HepG2 (cell line): ENCODE results near the gene P3H2. TPM values are rescaled to one million over a fixed set of nuclear protein-coding genes. Genes with fewer than 3 reads are reported as not detected.

ENCODE experiments used
- ATAC-seq: fragments of 200-7000 bp; cut with Tn5 transposase; 3 replicates; pipeline ENCODE4 v1.9.1; 2020; ENCODE audit warnings: mild to moderate bottlenecking, moderate library complexity
- BruUV-seq: library from RNA; stranded (reverse); fragments of 400-500 nt; replicated peaks from 2 replicates; lab custom pipeline; 2021; lab: Mats Ljungman, UMichigan
- CTCF ChIA-PET: fragments of 300-600 bp; formaldehyde crosslinking; extraction: SDS; loops from one replicate; lab custom pipeline; 2021; ENCODE audit warnings: low total read pairs, inconsistent platforms, low intra/inter-chr PET ratio; lab: Yijun Ruan, JAX
- POLR2A ChIA-PET: fragments of 350-600 bp; sonication (Branson Sonifier 250); formaldehyde crosslinking; loops from one replicate; lab custom pipeline; 2020; ENCODE audit warnings: antibody characterized with exemption, inconsistent platforms; lab: Yijun Ruan, JAX
- DNase-seq: peaks from one replicate; pipeline ENCODE4 v3.0.0-alpha.2; 2015; ENCODE audit warnings: low spot score
- FAIRE-seq: peaks from 3 replicates; lab custom pipeline; 2011; peaks lifted over from hg19 to GRCh38; lab: Jason Lieb, UNC
- H2AFZ ChIP-seq: one replicate; pipeline ENCODE4 v1.6.1; 2011; ENCODE audit warnings: low read length, inconsistent platforms
- H3K27ac ChIP-seq: fragments of 300-600 bp; 3 replicates; pipeline ENCODE4 v1.8.0; 2011; ENCODE audit warnings: mixed run types, mild to moderate bottlenecking, mixed read lengths, low read length, inconsistent platforms; ENCODE audit not compliant: insufficient read depth; ENCODE audit errors: extremely low read length
- H3K27me3 ChIP-seq, 2 experiments: fragments of 200-600 bp in 1 of 2; 2 replicates in 1 of 2; 3 replicates in 1 of 2; pipeline versions ENCODE4 v1.6.0 to v1.8.0; 2011; ENCODE audit warnings: low read length in 2 of 2, mild to moderate bottlenecking in 2 of 2, moderate library complexity in 2 of 2, inconsistent platforms in 1 of 2; ENCODE audit not compliant: insufficient read depth in 2 of 2, control insufficient read depth in 1 of 2
- H3K36me3 ChIP-seq, 2 experiments: fragments of 200-600 bp in 1 of 2; replicated peaks in 1 of 2; 2 replicates in 1 of 2; 3 replicates in 1 of 2; pipeline versions ENCODE4 v1.5.1 to v1.8.0; 2011; ENCODE audit warnings: low read length in 2 of 2, inconsistent platforms in 1 of 2; ENCODE audit not compliant: insufficient read depth in 2 of 2, control insufficient read depth in 1 of 2
- H3K4me1 ChIP-seq: 2 replicates; pipeline ENCODE4 v1.5.1; 2012; ENCODE audit warnings: low read length, inconsistent platforms; ENCODE audit not compliant: insufficient read depth
- H3K4me2 ChIP-seq: 2 replicates; pipeline ENCODE4 v1.6.0; 2011; ENCODE audit warnings: low read depth, low read length, inconsistent platforms
- H3K4me3 ChIP-seq, 3 experiments: fragments of 200-600 bp in 1 of 3; sonication (generic), shearing (Covaris generic) in 1 of 3; replicated peaks in 1 of 3; 2 replicates each; pipeline ENCODE4 v1.5.1; 2011 to 2016; ENCODE audit warnings: low read length in 3 of 3, inconsistent platforms in 2 of 3, low read depth in 2 of 3, mild to moderate bottlenecking in 2 of 3, control low read depth in 1 of 3, mixed read lengths in 1 of 3; ENCODE audit not compliant: insufficient read depth in 1 of 3
- H3K79me2 ChIP-seq: one replicate; pipeline ENCODE4 v1.6.1; 2011; ENCODE audit warnings: low read length, inconsistent platforms; ENCODE audit not compliant: insufficient read depth
- H3K9ac ChIP-seq: 2 replicates; pipeline ENCODE4 v1.6.0; 2011; ENCODE audit warnings: mild to moderate bottlenecking, low read depth, low read length, inconsistent platforms; ENCODE audit not compliant: insufficient read depth
- H3K9me3 ChIP-seq: 2 replicates; pipeline ENCODE4 v1.5.1; 2012; ENCODE audit warnings: mild to moderate bottlenecking, low read length
- H4K20me1 ChIP-seq: 2 replicates; pipeline ENCODE4 v1.6.0; 2011; ENCODE audit warnings: inconsistent platforms, mild to moderate bottlenecking, low read length, moderate library complexity; ENCODE audit not compliant: insufficient read depth
- ARID4A ChIP-seq: sonication (generic); formaldehyde crosslinking; IDR thresholded peaks from 2 replicates; pipeline ENCODE4 v1.5.0; 2020; ENCODE audit warnings: mild to moderate bottlenecking, missing genetic modification reagents, borderline replicate concordance
- KLF6 ChIP-seq: IDR thresholded peaks from 2 replicates; pipeline ENCODE4 v1.8.0; 2016; ENCODE audit warnings: missing biosample characterization, missing genetic modification reagents
- NBN ChIP-seq: fragments of 450-650 bp; conservative IDR thresholded peaks from 2 replicates; pipeline ENCODE4 v1.6.1; 2017
- ZBTB20 ChIP-seq: sonication (generic); formaldehyde crosslinking; IDR thresholded peaks from 2 replicates; pipeline ENCODE4 v1.8.1; 2023; ENCODE audit warnings: missing genetic modification reagents, low read depth, mild to moderate bottlenecking, borderline replicate concordance
- WGBS: methylation state at CpG from one replicate; pipeline ENCODE4 v1.1.6; 2017; ENCODE audit warnings: low lambda C conversion rate; 5-methylcytosine and 5-hydroxymethylcytosine counted together
- in situ Hi-C: cut with HindIII; loops from 2 replicates; pipeline ENCODE4 v1.10.0; 2017; ENCODE audit warnings: low pct_unique_long_range_greater_than_20kb; ENCODE audit not compliant: extremely low pct_ligation_motif_present
- intact Hi-C: fragments of 100-400 bp; cut with micrococcal nuclease; formaldehyde crosslinking; loops from one replicate; pipeline ENCODE4 v1.10.0; 2022; ENCODE audit not compliant: unreplicated experiment
- polyA plus RNA-seq, 8 experiments: library from polyadenylated mRNA; depleted of rRNA in 3 of 8; stranded (reverse) in 7 of 8; unstranded in 1 of 8; fragments of >200 nt; fragmentation: Illumina TruSeq in 4 of 8; extraction: Trizol in 4 of 8; gene quantifications; 2 replicates each; pipeline versions ENCODE4 v1.2.1 to v1.2.3, GENCODE V29; 2011 to 2016; ENCODE audit warnings: low read depth in 4 of 8, missing spikeins in 1 of 8, mixed read lengths in 1 of 8; ENCODE audit not compliant: insufficient read depth in 1 of 8
- total RNA-seq, 5 experiments: library from RNA; depleted of rRNA; stranded (reverse); fragments of >200 nt; fragmentation: Illumina TruSeq; extraction: Trizol; gene quantifications; 2 replicates each; pipeline ENCODE4 v1.2.3, GENCODE V29; 2016; ENCODE audit warnings: low read depth in 1 of 5

Gene P3H2
- total and polyA plus RNA-seq, 2 of the 13 experiments (the other 11 are each of a cell fraction or from before 2014, with no cell fraction given): not detected

GRCh38 chr3:190060192-190060775 lies 60.4 kb downstream of the P3H2 start (continued):
- no peak for TF ChIP-seq ARID4A (CRISPR knock-in tag)

GRCh38 chr3:190059242-190059590 lies 61.5 kb downstream of the P3H2 start:
- H2AFZ ChIP-seq: no peak overlapping the region
- no peaks in the 10 kb centered on the region for H3K9me3 ChIP-seq
- DNase-seq: no peak
- no peak overlapping the region for H3K4me3 ChIP-seq
- no peak overlapping the region for H3K4me2 ChIP-seq
- no peaks in the 10 kb centered on the region for H3K27me3 ChIP-seq
- no peaks in the 10 kb centered on the region for H3K79me2 ChIP-seq
- no peaks in the 10 kb centered on the region for H3K36me3 ChIP-seq
- no TSS peak for BruUV-seq
- POLR2A ChIA-PET: no interaction called here
- ATAC-seq: no peak
- no peak overlapping the region for H3K27ac ChIP-seq
- TF ChIP-seq KLF6 (CRISPR knock-in tag) (no peak), ZBTB20 (CRISPR knock-in tag) (no peak), NBN (no peak)
- no peak overlapping the region for H3K9ac ChIP-seq
- intact Hi-C loops (no loop called here), in situ Hi-C loops (no loop called here)
- H3K4me1 ChIP-seq: no peaks in the 10 kb centered on the region
- H4K20me1 ChIP-seq: no peaks in the 10 kb centered on the region
- FAIRE-seq: no peak
- WGBS: 0% methylated on average over 1 of the region's 1 CpG
- CTCF ChIA-PET: no interaction called here
